GM19463 (cell line): ENCODE data around the gene OR6C65.
"Not testable (repeated sequence)": the region's sequence is repeated elsewhere in the genome, so short reads cannot be mapped to it uniquely, and the experiment has no call there.

ENCODE experiments used
- ATAC-seq: cut with Tn5 transposase; IDR thresholded peaks from one replicate; pipeline ENCODE4 v1.9.1; 2021; ENCODE audit warnings: mild to moderate bottlenecking, moderate library complexity; ENCODE audit not compliant: unreplicated experiment

The OR6C65 gene

DNA sequence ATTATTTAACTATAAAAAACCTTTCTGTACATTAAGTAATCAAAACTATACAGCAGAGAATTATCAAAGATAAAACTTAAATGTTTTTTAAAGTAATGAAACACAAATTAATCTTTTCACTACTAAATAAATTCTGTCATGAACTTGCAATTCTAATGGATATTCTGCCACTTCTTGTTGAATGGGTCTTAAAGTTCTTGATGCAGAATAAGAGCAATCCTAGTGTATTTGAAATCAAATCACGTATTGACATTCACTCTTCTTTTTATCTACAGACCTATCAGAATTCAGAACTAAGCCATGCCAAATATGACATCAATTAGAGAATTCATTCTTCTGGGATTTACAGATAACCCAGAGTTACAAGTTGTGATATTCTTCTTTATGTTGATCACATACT is at the start of gene OR6C65:
Gene OR6C65 (plus strand): TSS at position 301 of the 400 bp plus-strand sequence. CDS start 0 bp downstream, at position 301.
- no peak for ATAC-seq

DNA sequence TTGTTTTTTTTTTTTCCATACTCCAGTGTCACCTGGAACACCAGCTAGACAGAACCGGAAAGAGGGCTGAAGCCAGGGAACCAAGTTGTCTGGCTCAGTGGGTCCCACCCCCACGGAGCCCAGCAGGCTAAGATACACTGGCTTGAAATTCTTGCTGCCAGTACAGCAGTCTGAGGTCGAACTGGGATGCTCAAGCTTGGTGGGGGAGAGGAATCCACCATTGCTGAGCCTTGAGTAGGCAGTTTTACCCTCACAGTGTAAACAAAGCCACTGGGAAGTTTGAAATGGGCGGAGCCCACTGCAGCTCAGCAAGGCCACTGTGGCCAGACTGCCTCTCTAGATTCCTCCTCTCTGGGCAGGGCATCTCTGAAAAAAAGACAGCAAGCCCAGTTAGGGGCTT is 45.0 kb upstream of the OR6C65 start:
- ATAC-seq = not testable (repeated sequence)

DNA sequence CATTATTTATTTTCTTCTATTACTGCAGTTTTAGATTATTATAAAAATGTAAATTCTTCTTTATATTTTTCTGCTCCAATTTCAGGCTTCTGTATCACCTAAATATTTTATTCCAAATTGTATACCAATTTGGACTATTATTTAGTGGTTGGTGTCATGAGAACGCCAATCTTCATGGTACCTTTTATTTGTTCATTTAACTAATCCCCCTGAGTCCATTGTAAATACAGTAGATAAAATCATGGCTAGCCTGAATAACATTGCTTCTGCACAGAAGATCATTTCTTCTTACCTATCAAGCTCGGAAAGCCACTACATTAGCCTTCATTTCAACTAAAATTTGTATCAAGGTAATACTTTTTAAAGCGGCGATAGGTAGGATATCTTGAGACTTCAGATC is 37.7 kb upstream of the OR6C65 start, which contains the start of gene OR6C75:
Gene OR6C75 (plus strand): TSS at position 301 of the 400 bp plus-strand sequence. CDS start 2,136 bp downstream, outside the sequence.
- no peak for ATAC-seq

DNA sequence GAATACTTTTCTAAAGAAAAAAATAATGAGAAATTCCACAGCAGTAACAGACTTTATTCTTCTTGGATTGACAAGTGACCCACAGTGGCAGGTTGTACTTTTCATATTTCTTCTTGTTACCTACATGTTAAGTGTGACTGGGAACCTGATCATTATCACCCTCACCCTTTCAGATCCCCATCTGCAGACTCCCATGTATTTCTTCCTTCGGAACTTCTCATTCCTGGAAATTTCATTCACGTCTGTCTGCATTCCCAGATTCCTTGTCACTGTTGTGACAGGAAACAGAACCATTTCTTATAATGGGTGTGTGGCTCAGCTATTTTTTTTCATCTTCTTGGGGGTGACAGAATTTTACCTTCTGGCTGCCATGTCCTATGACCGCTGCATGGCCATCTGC is 35.2 kb upstream of the OR6C65 start:
- ATAC-seq = no peak

DNA sequence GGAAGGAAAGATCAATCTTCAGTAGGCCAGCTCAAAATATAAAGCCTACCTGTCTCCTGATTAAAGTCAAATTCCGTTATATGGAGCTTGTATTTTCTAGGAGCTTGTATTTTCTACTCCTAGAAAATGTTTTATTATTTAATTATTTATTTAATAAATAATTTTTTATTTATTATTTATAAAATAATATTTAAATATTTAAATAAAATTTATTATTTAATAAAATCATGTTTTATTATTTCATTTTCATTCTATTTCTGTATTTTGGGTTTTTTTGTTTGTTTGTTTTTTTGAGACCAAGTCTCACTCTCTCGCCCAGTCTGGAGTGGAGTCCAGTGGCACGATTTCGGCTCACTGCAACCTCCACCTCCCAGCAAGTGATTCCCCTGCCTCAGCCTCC is 27.8 kb upstream of the OR6C65 start:
- ATAC-seq = no peak

DNA sequence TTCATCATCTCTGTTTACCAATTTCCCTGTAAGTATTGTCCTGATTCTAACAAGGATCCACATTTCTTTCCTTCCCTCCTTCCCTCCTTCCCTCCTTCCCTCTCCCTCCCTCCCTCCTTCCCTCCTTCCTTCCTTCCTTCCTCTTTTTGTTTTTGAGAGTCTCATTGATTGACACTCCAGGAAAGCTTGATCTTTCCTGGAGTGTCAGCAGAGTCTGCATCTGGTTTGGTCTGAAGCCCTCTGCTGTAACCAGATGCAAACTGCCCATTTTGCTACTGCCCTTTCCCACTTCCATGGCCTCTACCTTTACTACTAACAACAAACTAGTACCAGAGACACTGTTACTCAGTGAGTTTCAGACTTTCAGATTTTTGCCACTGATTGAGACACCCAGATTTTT is 14.4 kb upstream of the OR6C65 start:
- no peak for ATAC-seq

DNA sequence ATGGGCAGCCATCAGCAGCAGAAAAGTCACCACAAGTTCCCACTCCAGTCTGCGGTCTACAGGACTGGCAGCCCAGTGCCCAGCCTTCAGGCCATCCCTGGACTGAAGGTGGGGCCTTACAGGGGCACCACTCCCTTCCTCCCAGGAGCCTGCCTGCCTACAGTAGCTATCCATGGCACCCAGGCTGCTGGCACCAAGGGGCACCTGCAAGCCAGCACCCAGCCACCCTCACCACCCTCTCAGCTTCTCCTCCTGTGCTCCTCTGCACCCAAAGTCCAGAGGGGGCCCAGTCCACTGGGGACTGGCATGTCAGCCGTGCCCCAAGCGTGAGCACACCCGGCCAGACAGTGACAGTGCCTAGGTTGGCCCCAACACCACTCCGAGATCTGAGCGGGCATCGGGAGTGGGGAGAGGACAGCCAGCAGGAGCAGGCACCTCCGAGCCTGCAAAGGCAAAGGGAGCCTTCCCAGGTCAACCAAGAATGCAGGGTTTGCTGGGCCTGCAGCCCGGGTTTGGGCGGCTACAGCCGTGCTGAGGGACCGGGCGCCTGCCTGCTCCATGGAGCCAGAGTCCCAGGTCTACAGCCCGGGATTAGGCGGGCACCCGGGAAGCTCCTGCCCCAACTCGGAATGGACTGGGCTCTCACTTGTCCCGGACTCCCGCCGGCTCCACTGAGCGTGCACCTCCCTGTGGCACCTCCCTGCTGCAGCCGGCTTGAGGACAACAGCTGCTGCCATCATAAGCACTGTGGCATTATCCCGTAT is 8.1 kb upstream of the OR6C65 start:
- no peak for ATAC-seq

DNA sequence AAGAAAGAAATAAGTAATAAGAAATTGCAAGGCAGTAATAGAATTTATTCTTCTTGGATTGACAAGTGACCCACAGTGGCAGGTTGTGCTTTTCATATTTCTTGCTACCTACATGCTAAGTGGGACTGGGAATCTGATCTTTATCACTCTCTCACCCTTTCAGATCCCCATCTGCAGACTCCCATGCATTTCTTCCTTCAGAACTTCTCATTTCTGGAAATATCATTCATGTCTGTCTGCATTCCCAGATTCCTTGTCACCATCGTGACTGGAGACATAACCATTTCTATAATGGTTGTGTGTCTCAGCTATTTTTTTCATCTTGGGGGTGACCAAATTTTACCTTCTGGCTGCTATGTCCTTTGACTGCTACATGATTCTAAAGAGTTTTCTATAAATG is 4.0 kb upstream of the OR6C65 start:
- no peak for ATAC-seq

DNA sequence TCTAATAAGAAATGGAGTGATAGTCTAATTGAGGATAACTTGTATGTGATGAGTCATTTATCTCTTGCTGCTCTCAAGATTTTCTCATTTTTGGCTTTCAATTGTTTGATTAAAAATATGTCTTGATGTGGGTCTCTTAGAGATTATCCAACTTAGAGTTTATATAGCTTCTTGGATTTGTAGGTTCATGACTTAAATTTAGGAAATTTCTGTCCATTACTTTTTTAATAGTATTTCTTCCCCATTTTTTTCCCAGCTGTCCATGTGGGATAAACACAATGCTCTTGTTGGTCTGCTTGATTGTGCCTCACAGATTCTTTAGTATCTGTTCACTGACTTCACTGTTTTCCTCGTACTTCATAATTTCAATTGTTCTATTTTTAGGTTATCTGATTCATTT is 7.5 kb downstream of the OR6C65 start:
- ATAC-seq = no peak

DNA sequence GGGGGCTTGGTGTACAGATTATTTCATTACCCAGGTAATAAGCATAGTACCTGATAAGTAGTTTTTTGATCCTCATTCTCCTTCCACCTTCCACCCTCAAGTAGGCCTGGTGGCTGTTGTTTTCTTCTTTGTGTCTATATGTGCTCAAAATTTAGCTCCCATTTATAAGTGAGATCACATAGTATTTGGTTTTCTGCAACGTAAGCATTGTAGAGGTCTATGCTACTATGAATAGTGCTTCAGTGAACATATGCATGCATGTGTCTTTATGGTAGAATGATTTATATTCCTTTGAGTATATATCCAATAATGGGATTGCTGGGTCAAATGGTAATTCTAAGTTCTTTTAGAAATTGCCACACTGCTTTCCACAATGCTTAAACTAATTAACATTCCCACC is 8.8 kb downstream of the OR6C65 start:
- ATAC-seq = not testable (repeated sequence)

DNA sequence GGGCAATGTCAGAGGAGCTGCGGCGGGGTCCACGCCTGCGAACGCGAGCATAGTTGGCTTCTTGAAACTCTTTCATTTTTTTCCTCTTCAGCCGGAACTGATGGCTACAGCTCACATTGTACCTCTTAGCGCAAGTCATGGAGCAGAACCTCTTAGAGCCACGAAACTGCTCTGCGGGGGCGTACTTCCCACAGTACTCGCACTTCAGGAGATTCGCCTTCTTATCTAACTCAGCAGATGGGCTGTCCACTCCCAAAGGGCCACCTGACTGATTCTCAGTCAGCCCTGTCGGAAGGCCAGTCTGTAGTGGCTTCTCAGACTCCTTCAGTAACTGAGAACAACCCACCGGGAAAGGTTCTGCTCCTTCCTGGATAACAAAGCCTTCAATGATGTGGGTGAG is 11.8 kb downstream of the OR6C65 start:
- not testable (repeated sequence) for ATAC-seq

DNA sequence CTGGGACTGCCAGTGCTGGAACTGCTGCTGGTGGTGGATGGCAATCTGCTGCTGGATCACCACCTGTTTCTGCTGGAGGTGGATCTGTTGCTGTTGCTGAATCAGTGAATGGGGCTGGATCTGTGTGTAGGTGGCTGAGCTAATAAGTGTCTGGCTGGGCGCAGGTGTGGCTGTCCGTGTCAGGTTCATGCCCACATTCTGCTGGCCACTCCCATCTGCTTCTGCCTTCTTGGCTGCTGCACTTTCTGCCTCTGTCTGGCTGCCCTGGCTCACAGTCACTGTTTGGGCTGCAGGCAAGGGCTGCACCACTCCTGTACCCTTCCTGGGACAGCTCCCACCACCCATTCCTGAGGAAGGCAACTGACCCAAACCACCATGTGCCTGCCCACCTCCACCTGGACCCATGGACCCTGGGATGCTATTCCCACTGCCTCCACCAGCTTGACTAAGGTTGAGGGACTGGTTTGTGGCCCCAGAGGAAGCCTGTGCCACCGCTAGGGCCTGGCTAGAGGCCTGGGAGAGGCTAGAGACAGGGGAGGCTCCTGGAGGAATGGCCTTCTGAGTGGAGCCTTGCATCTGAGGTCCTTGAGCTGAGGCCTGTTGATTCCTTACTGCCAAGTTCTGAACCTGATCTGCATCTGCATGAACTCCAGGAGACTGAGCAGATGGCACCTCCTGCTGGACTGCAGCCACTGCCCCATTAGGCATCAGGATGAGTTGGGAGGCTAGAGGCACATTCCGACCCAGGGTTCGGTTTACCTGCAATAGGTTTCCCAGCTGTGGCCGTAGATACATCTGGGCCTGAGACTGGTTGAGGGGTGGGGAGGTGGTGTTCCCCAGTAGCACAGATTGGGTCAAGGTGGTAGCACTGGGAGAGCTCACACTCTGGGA is 13.4 kb downstream of the OR6C65 start:
- not testable (repeated sequence) for ATAC-seq

DNA sequence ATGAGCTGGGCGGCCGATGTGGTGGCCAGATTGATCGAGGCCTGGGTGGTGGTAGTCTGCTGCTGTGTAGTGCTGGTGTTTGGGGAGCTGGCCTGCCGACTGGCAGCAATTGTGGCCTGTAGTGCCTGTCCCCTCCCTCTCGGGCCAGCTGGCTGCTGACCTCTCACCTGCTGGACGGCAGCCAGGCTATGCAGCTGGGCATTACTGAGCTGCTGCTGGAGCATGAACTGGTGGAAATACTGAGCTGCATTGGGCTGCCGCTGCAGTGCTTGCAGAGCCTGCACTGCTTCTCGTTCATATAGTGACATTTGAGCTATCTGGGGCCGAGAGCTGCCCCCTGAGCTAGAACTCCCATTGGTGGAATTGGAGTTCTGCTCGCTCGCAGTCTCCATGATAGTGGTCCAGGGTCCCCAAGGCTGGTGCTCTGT is 14.1 kb downstream of the OR6C65 start:
- not testable (repeated sequence) for ATAC-seq

DNA sequence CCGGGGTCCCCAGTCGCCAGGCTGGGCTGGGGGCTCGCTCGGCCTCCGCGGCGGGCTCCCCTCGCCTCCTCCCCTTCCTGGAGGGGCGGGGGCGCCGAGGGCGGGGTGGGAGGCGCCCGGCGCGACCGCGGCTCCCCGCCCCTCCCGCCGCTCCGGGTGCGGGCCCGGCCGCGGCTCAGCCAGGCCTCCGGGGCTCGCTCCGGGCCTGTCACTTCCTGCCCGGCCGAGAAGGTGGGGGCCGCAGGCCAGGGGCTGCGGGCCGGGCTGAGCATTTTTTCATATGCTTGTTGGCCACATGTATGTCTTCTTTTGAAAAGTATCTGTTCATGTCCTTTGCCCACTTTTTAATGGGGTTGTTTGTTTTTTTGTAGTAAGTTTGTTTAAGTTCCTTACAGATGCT is 14.6 kb downstream of the OR6C65 start:
- ATAC-seq = peak; percentile 48

DNA sequence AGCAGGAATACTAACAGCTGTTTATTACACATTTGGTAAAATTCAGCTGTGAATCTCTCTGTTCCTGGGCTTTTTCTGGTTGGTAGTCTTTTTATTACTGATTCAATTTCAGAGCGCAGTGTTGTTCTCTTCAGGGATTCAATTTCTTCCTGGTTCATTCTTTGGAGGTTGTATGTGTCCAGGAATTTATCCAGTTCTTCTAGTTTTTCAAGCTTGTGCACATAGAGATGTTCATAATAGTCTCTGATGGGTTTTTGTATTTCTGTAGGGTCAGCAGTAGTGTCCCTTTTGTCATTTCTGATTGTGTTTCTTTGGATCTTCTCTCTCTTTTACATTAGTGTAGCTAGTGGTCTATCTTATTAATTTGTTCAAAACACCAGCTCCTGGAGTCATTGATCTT is 16.6 kb downstream of the OR6C65 start:
- ATAC-seq = no peak

DNA sequence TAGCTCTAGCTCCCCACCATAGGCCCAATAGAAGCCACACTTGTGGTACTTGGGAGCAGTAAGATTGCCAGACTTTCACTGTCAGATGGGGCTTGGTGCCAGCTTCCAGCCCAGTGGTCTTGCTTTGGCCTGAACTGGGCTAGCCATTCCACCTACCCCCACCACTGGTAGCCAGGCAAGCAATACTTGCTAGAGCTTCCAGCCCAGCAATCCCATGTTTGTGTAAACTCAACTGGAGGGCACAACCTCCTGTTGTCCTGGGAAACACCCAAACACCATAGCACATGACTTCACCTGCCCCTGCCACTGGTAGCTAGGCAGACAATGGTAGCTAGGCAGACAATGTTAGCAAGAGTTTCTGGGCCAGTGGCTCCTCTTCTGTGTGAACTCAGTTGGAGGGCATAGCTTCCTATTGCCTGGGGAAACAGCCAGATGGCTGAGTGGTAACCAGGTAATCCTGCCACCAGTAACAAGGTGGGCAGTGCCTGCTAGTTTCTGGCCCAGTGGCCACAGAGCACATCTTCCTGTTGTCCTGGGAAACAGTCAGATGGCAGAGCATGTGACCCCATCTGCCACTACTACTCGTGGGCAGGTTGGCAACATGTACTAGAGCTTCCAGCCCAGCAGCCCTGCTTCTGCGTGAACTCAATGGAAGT is 20.1 kb downstream of the OR6C65 start:
- no peak for ATAC-seq

DNA sequence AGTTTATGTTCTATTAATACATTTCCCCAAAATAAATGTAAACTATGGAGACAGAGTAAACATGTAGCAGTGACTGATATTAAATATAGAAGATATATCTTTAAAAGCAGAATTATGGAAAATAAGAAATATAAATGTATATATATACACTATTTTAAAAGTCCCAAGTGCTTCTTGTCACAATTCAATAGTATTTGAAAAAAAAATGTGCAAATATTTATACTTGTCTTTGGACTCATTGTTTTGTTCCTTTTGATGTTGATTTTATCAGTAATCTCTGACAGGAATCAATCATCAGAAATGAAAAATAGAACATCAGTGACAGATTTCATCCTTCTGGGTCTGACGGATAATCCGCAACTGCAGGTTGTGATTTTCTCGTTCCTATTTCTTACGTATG is 25.6 kb downstream of the OR6C65 start, which contains the start of gene OR6C76:
Gene OR6C76 (plus strand): TSS at position 301 of the 400 bp plus-strand sequence. CDS start 0 bp downstream, at position 301.
- no peak for ATAC-seq

DNA sequence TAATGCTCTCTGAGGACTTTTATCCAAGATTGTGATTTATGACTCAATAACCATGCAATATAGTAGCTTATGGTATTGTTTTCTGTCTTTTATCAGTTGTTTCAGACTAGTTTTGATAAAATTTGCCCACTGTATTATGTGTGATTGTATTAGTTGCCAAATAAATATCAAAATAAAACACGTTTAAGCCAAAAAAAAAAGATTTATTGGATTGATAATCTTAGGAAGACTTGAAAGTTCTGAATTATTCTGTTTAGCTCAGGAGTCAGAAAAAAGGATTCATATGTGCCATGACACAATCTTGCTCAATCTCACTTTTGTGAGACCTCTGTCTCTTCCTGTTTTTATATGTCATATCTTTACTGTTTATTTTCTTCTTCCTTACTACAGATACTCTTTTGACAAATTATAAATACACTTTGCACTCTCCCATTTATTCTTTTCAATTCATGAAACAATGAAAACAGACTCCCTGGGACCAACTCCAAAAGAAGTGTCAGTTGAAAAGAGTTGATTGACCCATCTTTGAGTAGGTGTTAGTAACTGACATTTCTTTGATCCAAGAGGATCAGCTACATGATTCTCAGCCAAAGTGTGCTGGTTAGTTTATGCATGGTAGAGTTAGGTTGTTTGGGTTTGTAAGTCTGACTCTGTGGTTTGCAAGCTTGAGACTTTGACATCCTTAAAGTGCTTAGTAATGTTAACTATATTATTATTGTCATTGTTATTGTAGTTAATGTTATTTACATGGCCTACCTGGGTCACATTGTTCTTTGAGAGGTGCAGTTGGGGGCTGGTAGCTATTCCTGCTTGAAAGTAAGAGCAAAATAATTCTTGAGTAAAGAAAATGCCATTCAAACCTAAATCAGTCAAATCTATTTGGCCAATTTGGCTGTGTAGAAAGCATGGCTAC is 28.3 kb downstream of the OR6C65 start:
- no peak for ATAC-seq

DNA sequence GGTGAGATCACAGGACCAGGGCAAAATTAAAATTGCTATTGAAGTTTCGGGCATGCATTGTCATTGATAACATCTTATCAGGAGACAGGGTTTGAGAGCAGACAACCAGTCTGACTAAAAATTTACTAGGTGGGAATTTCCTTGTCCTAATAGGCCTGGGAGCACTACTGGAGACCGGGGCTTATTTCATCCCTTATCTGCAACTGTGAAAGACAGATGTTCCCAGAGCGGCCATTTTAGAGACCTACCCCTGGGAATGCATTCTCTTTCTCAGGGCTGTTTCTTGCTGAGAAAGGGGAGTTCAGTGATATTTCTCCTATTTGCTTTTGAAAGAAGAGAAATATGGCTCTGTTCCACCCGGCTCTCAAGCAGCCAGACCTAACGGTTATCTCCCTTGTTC is 40.9 kb downstream of the OR6C65 start:
- ATAC-seq = not testable (repeated sequence)

DNA sequence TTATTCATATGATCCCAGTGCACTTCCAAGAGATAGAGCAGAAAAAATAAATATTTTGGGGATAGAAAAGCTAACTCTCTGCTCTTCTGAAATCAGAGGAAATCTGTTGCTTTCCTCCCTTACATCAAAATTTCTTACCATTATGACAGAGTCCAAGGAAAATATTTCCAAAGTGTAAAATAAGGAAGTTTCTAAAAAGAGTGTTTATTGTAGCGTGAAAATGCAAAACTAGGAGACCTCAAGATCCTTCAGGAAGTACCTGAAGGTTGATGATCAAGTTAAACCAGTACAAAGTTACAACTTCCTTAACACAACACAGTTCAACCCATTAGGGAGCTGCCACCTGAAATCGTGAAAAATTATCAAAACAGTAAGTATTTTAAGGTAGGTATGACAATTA is 43.4 kb downstream of the OR6C65 start, which contains the start of gene OR6C2:
Gene OR6C2 (plus strand): TSS at position 301 of the 400 bp plus-strand sequence. CDS start 8,138 bp downstream, outside the sequence.
- no peak for ATAC-seq
